Adipose tissue (tissue), 3 donors: ENCODE results near the gene BSN. TPM values are rescaled to one million over a fixed set of nuclear protein-coding genes. Genes with fewer than 3 reads are reported as not detected.
"Not testable (repeated sequence)": the region's sequence is repeated elsewhere in the genome, so short reads cannot be mapped to it uniquely, and the experiment has no call there.

Source experiments
- H3K27ac ChIP-seq: one replicate; pipeline ENCODE4 v1.5.1; 2013; ENCODE audit warnings: low read depth, low read length
- WGBS, 3 donors: extraction: QIAGEN DNeasy Blood & Tissue Kit; methylation state at CpG; one replicate each; pipeline ENCODE4 v1.1.7; 2013; 5-methylcytosine and 5-hydroxymethylcytosine counted together
- polyA plus RNA-seq, 3 donors: library from polyadenylated mRNA; stranded (reverse); fragments of 200-250 nt; gene quantifications; one replicate each; pipeline ENCODE4 v1.2.3, GENCODE V29; 2013
- donor health status: healthy with polysubstance abuse.
- donor health status: Bipolar disorder and iron deficiency.
- donor health status: healthy.

Gene BSN
- polyA plus RNA-seq, 3 donors: 0.06 to 0.49 (median 0.11) TPM

GRCh38 chr3:49585261-49585755 is 31.0 kb downstream of the BSN start:
- H3K27ac ChIP-seq: not testable (repeated sequence)
- WGBS, 3 donors: 88 to 91% (median 90%) methylated on average over 20 of the region's 20 CpGs

- 82 to 91% (median 83%) methylated on average over 3 of the region's 3 CpGs for WGBS, 3 donors
- H3K27ac ChIP-seq: no peak overlapping the region
Measured at GRCh38 chr3:49591615-49592014, 37.3 kb downstream of the BSN start.

GRCh38 chr3:49593041-49593440 is 38.8 kb downstream of the BSN start:
- H3K27ac ChIP-seq: no peak overlapping the region
- whole genome bisulfite sequencing, 3 donors: 67 to 76% (median 72%) methylated on average over 2 of the region's 2 CpGs

GRCh38 chr3:49600781-49601180 is 46.5 kb downstream of the BSN start:
- WGBS, 3 donors: 89 to 100% (median 91%) methylated on average over 1 of the region's 1 CpG
- H3K27ac ChIP-seq: no peak overlapping the region

- WGBS, 3 donors: 85 to 94% (median 92%) methylated on average over 5 of the region's 5 CpGs
- H3K27ac ChIP-seq: no peak overlapping the region
Measured at GRCh38 chr3:49601358-49602048, 47.2 kb downstream of the BSN start.

- no peak overlapping the region for H3K27ac ChIP-seq
- WGBS, 3 donors: 86 to 96% (median 96%) methylated on average over 2 of the region's 2 CpGs
Measured at GRCh38 chr3:49602049-49602554, 47.8 kb downstream of the BSN start.

GRCh38 chr3:49602877-49603411 is 48.7 kb downstream of the BSN start:
- no peak overlapping the region for H3K27ac ChIP-seq
- 86 to 90% (median 87%) methylated on average over 5 of the region's 5 CpGs for WGBS, 3 donors

GRCh38 chr3:49606427-49606826 is 52.1 kb downstream of the BSN start:
- WGBS, 3 donors: 79 to 91% (median 86%) methylated on average over 2 of the region's 2 CpGs

GRCh38 chr3:49607105-49607591 is 52.9 kb downstream of the BSN start:
- 65 to 75% (median 65%) methylated on average over 3 of the region's 3 CpGs for WGBS, 3 donors
- no peak overlapping the region for H3K27ac ChIP-seq

More at GRCh38 chr3:49606427-49606826, 52.1 kb downstream of the BSN start:
- H3K27ac ChIP-seq: no peak overlapping the region

- no peak overlapping the region for H3K27ac ChIP-seq
- 42 to 44% (median 42%) methylated on average over 5 of the region's 5 CpGs for WGBS, 3 donors
Measured at GRCh38 chr3:49607796-49608195, 53.5 kb downstream of the BSN start.

GRCh38 chr3:49609314-49609713 is 55.0 kb downstream of the BSN start:
- WGBS, 3 donors: 77 to 90% (median 83%) methylated on average over 5 of the region's 5 CpGs
- no peak overlapping the region for H3K27ac ChIP-seq

- H3K27ac ChIP-seq: no peak overlapping the region
- whole genome bisulfite sequencing, 3 donors: 69 to 78% (median 74%) methylated on average over 6 of the region's 6 CpGs
Measured at GRCh38 chr3:49609815-49610214, 55.5 kb downstream of the BSN start.

GRCh38 chr3:49610666-49611280 is 56.5 kb downstream of the BSN start:
- H3K27ac ChIP-seq: no peak overlapping the region

- H3K27ac ChIP-seq: no peak overlapping the region
- 70 to 91% (median 91%) methylated on average over 6 of the region's 6 CpGs for WGBS, 3 donors
Measured at GRCh38 chr3:49611291-49611690, 57.0 kb downstream of the BSN start.

- no peak overlapping the region for H3K27ac ChIP-seq
Measured at GRCh38 chr3:49611719-49612118, 57.4 kb downstream of the BSN start.

- 76 to 88% (median 80%) methylated on average over 1 of the region's 1 CpG for WGBS, 3 donors
- H3K27ac ChIP-seq: no peak overlapping the region
Measured at GRCh38 chr3:49614936-49615335, 60.7 kb downstream of the BSN start.

- H3K27ac ChIP-seq: no peak overlapping the region
- WGBS, 3 donors: 74 to 100% (median 94%) methylated on average over 1 of the region's 1 CpG
Measured at GRCh38 chr3:49616061-49616460, 61.8 kb downstream of the BSN start.

GRCh38 chr3:49616491-49616941 is 62.2 kb downstream of the BSN start:
- no peak overlapping the region for H3K27ac ChIP-seq
- 61 to 67% (median 64%) methylated on average over 6 of the region's 6 CpGs for WGBS, 3 donors

GRCh38 chr3:49617390-49618013 is 63.2 kb downstream of the BSN start:
- 87 to 95% (median 92%) methylated on average over 7 of the region's 7 CpGs for WGBS, 3 donors
- H3K27ac ChIP-seq: no peak overlapping the region
